Lung (tissue), 12 donors: ENCODE results near the gene SLC25A13. TPM values are rescaled to one million over a fixed set of nuclear protein-coding genes. Genes with fewer than 3 reads are reported as not detected.

Experiments used
- ATAC-seq: fragments of 200-7000 bp; cut with Tn5 transposase; one replicate; pipeline ENCODE4 v1.9.1; 2020; ENCODE audit warnings: moderate number of reproducible peaks; ENCODE audit not compliant: insufficient read depth, low FRiP score
- DNase-seq, 3 donors: peaks; one replicate each; pipeline ENCODE4 v3.0.0-alpha.2; 2013 to 2017
- H3K27ac ChIP-seq, 2 donors: one replicate each; pipeline ENCODE4 v1.5.1; 2013; ENCODE audit warnings: mild to moderate bottlenecking in 2 of 2, moderate library complexity in 2 of 2, control low read depth in 1 of 2, inconsistent platforms in 1 of 2, low read depth in 1 of 2, low read length in 1 of 2
- H3K27me3 ChIP-seq, 3 donors: one replicate each; pipeline ENCODE4 v1.5.1; 2013; ENCODE audit warnings: low read length in 2 of 3; ENCODE audit not compliant: control insufficient read depth in 3 of 3, insufficient read depth in 3 of 3
- H3K36me3 ChIP-seq, 4 donors: one replicate each; pipeline ENCODE4 v1.5.1; 2013; ENCODE audit warnings: low read length in 4 of 4, mild to moderate bottlenecking in 1 of 4, moderate library complexity in 1 of 4; ENCODE audit not compliant: control insufficient read depth in 4 of 4, insufficient read depth in 4 of 4
- H3K4me1 ChIP-seq, 5 donors: one replicate each; pipeline ENCODE4 v1.5.1; 2013; ENCODE audit warnings: low read length in 5 of 5, mild to moderate bottlenecking in 2 of 5, moderate library complexity in 1 of 5; ENCODE audit not compliant: control insufficient read depth in 5 of 5, insufficient read depth in 5 of 5
- H3K4me3 ChIP-seq: one replicate; pipeline ENCODE4 v1.5.1; 2013; ENCODE audit warnings: mild to moderate bottlenecking, control low read depth, moderate library complexity
- H3K9ac ChIP-seq, 2 donors: one replicate each; pipeline ENCODE4 v1.5.1; 2013; ENCODE audit warnings: low read length in 2 of 2, control low read depth in 1 of 2; ENCODE audit not compliant: insufficient read depth in 1 of 2
- H3K9me3 ChIP-seq, 4 donors: one replicate each; pipeline ENCODE4 v1.5.1; 2013; ENCODE audit warnings: low read length in 3 of 4, mild to moderate bottlenecking in 1 of 4, moderate library complexity in 1 of 4; ENCODE audit not compliant: control insufficient read depth in 4 of 4, insufficient read depth in 3 of 4
- CTCF ChIP-seq: IDR thresholded peaks from 2 replicates; pipeline ENCODE4 v1.5.1; 2012; ENCODE audit warnings: mild to moderate bottlenecking; ENCODE audit errors: control extremely low read depth, extremely low read depth
- whole genome bisulfite sequencing, 2 donors: extraction: QIAGEN DNeasy Blood & Tissue Kit; methylation state at CpG; one replicate each; pipeline ENCODE4 v1.1.7; 2013; 5-methylcytosine and 5-hydroxymethylcytosine counted together
- polyA plus RNA-seq, 2 donors: library from polyadenylated mRNA; stranded (reverse); fragments of 200-250 nt; gene quantifications; one replicate each; pipeline ENCODE4 v1.2.1, GENCODE V29; 2013
- total RNA-seq, 2 donors: library from RNA; depleted of rRNA in 1 of 2; stranded (reverse); fragments of >200 nt in 1 of 2; gene quantifications; one replicate each; pipeline ENCODE4 v1.2.1, GENCODE V29; 2014 to 2021
- donor health status: control.
- donor health status: control.
- donor health status: Bipolar disorder and iron deficiency.
- donor health status: healthy.
- donor health status: DM: yes; HTN: yes; CAD: no.

The SLC25A13 gene
- total and polyA plus RNA-seq, 4 donors = 7.8 to 40.8 (median 19.6) TPM

- ATAC-seq (no peak), DNase-seq (no peak)
- H3K27ac ChIP-seq = no peak overlapping the region
- no peaks in the 10 kb centered on the region for H3K36me3 ChIP-seq
- no peak for TF ChIP-seq CTCF
- no peak overlapping the region for H3K9ac ChIP-seq
- H3K4me1 ChIP-seq = no peaks in the 10 kb centered on the region
- no peaks in the 10 kb centered on the region for H3K27me3 ChIP-seq
- no peak overlapping the region for H3K4me3 ChIP-seq
- no peaks in the 10 kb centered on the region for H3K9me3 ChIP-seq
These were observed 216.9 kb downstream of the SLC25A13 start for GRCh38 chr7:96104984-96105383.

- Histone ChIP-seq H3K27me3 (no peaks in the 10 kb centered on the region), H3K27ac (no peak overlapping the region), H3K36me3 (peaks cover 0 to 12% (median 3%) of the 10 kb centered on the region in 4 donors), H3K4me3 (no peak overlapping the region), H3K9ac (no peak overlapping the region), H3K4me1 (no peaks in the 10 kb centered on the region), H3K9me3 (peaks cover 0 to 1% (median 0%) of the 10 kb centered on the region in 4 donors)
- DNase-seq = no peak
- TF ChIP-seq CTCF = no peak
- ATAC-seq = no peak
These were observed 219.6 kb downstream of the SLC25A13 start for GRCh38 chr7:96102096-96102811.

GRCh38 chr7:96100737-96101136 is 221.2 kb downstream of the SLC25A13 start:
- no peak overlapping the region for H3K9ac ChIP-seq
- no peaks in the 10 kb centered on the region for H3K27me3 ChIP-seq
- TF ChIP-seq CTCF = no peak
- no peak for DNase-seq
- H3K36me3 ChIP-seq = peaks cover 0 to 12% (median 3%) of the 10 kb centered on the region in 4 donors
- H3K4me3 ChIP-seq = no peak overlapping the region
- H3K9me3 ChIP-seq = peaks cover 0 to 1% (median 0%) of the 10 kb centered on the region in 4 donors
- no peak for ATAC-seq
- no peaks in the 10 kb centered on the region for H3K4me1 ChIP-seq
- WGBS, 2 donors = 68 to 91% methylated on average over 1 of the region's 1 CpG
- H3K27ac ChIP-seq = no peak overlapping the region

- DNase-seq (no peak), ATAC-seq (no peak)
- 82 to 88% methylated on average over 2 of the region's 2 CpGs for WGBS, 2 donors
- Histone ChIP-seq H3K9me3 (peaks cover 0 to 1% (median 0%) of the 10 kb centered on the region in 4 donors), H3K9ac (no peak overlapping the region), H3K4me3 (no peak overlapping the region), H3K27me3 (no peaks in the 10 kb centered on the region), H3K4me1 (no peaks in the 10 kb centered on the region), H3K27ac (no peak overlapping the region), H3K36me3 (peaks cover 0 to 12% (median 3%) of the 10 kb centered on the region in 4 donors)
- no peak for TF ChIP-seq CTCF
These were observed 224.1 kb downstream of the SLC25A13 start for GRCh38 chr7:96097835-96098234.
